Fibroblast of the aortic adventitia (primary cell): Measurements from ENCODE around the gene KIF21A. TPM values are rescaled to one million over a fixed set of nuclear protein-coding genes. Genes with fewer than 3 reads are reported as not detected.
A peak's percentile ranks its signal among the peaks of the same experiment; 100 is the strongest.
"Not testable (repeated sequence)": the region's sequence is repeated elsewhere in the genome, so short reads cannot be mapped to it uniquely, and the experiment has no call there.

Source experiments
- DNase-seq: peaks from one replicate; pipeline ENCODE4 v3.0.0-alpha.2; 2010; ENCODE audit warnings: low read depth
- H3K4me3 ChIP-seq: 2 replicates; pipeline ENCODE4 v1.5.1; 2011; ENCODE audit warnings: low read depth, mild to moderate bottlenecking, control low read depth, low read length, moderate library complexity
- CTCF ChIP-seq: IDR thresholded peaks from 2 replicates; pipeline ENCODE4 v1.5.1; 2011; ENCODE audit warnings: mild to moderate bottlenecking, low read length, control low read depth, inconsistent platforms; ENCODE audit not compliant: insufficient read depth
- total RNA-seq: library from RNA; depleted of rRNA; stranded (reverse); fragments of >200 nt; gene quantifications from 2 replicates; pipeline ENCODE4 v1.2.3, GENCODE V29; 2012; ENCODE audit warnings: low replicate concordance

Gene KIF21A
- total RNA-seq, 1 donor, result 10.8 TPM

DNA sequence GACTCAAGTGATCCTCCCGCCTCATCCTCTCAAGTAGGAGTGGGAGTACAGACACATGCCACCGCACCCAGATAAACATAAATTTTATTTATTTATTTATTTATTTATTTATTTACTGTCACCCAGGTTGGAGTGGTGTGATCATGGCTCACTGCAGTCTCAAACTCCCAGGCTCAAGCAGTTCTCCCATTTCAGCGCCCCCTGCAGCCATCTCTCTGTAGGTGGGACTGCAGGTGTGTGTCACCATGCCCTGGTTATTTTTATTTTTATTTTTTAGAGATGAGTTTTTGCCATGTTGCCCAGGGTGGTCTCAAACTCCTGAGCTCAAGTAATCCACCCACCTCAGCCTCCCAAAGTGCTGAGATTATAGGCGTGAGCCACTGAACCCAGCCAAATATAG is 33.2 kb upstream of the KIF21A start:
- H3K4me3 ChIP-seq, result no peak overlapping the region
- no peak for TF ChIP-seq CTCF
- no peak for DNase-seq

DNA sequence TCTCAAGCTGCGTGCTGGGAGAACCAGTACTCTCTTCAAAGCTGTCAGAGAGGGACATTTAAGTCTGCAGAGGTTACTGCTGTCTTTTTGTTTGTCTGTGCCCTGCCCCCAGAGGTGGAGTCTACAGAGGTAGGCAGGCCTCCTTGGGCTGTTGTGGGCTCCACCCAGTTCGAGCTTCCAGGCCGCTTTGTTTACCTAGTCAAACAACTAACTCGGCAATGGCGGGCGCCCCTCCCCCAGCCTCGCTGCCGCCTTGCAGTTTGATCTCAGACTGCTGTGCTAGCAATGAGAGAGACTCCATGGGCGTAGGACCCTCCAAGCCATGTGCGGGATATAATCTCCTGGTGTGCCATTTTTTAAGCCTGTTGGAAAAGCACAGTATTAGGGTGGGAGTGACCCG is 32.2 kb upstream of the KIF21A start:
- DNase-seq, H3K4me3 ChIP-seq: not testable (repeated sequence)

GRCh38 chr12:39467432-39467870 is 24.5 kb upstream of the KIF21A start:
- TF ChIP-seq CTCF, result no peak
- peak; percentile 50 for DNase-seq

GRCh38 chr12:39464976-39465695 is 22.2 kb upstream of the KIF21A start:
- H3K4me3 ChIP-seq, result no peak overlapping the region
- no peak for TF ChIP-seq CTCF
- DNase-seq, result no peak

More at GRCh38 chr12:39467432-39467870, 24.5 kb upstream of the KIF21A start:
- no peak overlapping the region for H3K4me3 ChIP-seq

DNA sequence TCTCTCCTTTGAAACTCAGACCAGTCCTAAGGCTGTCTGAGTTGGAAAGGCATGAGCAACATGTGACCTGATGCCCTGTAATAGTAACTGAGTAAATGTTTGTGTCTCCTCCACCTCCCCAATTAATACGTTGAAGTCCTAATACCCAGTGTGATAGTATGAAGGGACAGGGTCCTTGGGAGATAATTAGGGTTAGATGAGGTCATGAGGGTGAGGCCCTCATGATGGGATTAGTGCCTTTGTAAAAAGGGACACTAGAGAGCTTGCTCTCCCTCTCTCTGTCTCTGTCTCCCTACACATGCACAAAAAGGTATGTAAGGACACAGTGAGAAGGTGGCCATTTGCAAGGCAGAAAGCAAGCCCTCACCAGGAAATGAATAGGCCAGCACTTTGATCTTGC is 18.1 kb upstream of the KIF21A start:
- no peak overlapping the region for H3K4me3 ChIP-seq
- DNase-seq, result no peak
- TF ChIP-seq CTCF, result no peak

DNA sequence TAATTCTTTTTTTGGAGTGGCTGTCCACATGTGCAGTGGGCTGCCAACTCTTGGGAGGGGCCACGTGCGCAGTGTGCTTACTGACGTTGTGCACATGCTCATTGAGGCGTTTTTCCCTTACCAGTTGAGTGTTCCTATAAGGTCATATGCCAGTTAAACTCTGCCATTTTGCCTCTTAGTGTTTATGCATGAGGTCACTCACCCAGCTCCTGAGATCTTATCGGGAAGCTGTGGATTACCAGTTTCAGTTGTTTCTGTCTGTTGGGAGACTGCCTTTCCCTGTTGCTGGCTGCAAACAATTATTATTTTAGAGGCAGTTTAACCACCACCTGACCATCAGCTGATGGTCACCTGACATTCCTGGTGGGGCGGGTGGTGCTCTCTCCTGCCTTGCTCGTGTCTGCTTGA is 16.1 kb upstream of the KIF21A start:
- no peak for TF ChIP-seq CTCF
- no peak for DNase-seq

GRCh38 chr12:39451977-39452376 is 9.1 kb upstream of the KIF21A start:
- no peak for TF ChIP-seq CTCF
- DNase-seq, result no peak
- no peak overlapping the region for H3K4me3 ChIP-seq

More for the DNA sequence above, 16.1 kb upstream of the KIF21A start:
- no peak overlapping the region for H3K4me3 ChIP-seq
